Measurements from ENCODE around the gene NSD1. TPM values are rescaled to one million over a fixed set of nuclear protein-coding genes. Genes with fewer than 3 reads are reported as not detected.

NSD1 gene
- total and polyA plus RNA-seq, 9 of the 15 experiments (the other 6 are each of a cell fraction or from before 2014, with no cell fraction given), result 3.8 to 51.0 (median 24.7) TPM

DNA sequence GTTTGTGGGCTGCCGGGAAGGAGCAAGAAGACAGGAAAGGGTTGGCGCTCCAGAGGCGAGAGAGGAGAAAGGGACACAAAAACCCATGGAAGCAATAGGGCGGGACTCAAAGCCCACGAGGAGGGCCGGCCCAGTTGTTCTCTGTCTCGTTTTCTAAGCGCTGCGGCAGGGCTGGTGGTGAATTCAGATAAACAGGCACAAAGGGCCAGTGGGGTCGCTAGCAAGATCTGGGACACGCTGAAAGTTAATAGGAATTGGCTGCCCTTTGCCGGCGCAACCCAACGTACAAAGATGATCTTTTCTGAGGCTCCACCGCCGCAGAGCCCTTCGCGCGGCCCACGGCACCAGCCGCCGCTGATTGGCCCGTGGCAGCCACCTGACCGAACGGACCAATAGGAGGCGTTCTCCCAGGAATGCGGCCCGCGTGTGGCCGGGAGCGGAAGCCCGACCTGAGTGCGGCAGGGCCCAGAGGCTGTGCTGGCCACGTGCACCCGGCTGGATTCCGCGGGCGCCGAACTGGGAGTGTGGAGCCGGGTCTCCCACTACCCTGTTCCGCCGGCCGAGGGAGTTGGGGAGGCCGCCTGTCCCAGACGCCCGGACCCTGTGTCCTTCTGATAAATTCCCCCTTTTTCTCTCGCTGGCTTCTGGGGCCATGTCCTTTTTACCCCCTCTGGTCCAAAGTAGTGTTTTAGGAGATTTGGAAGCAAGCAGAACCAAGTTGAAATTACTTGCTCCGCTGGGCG lies 16.8 kb upstream of the NSD1 start (continued):
- TF ChIP-seq SMAD3 (CRISPR knock-in tag; conservative IDR thresholded peaks at IDR 0.05) (no peak), MCM3 (IDR thresholded peaks at IDR 0.05) (no peak), REST (IDR thresholded peaks at IDR 0.05; ENCODE audit: borderline replicate concordance) (peak; percentile 82), REST (CRISPR knock-in tag; IDR thresholded peaks at IDR 0.05; ENCODE audit: low read depth) (peak; percentile 58; the same call in 1 of the 2 replicates), DMBX1 (CRISPR knock-in tag; IDR thresholded peaks at IDR 0.05; ENCODE audit: borderline replicate concordance) (peak; percentile 83), TRIM25 (IDR thresholded peaks at IDR 0.05; ENCODE audit: borderline replicate concordance) (no peak), ZNF740 (CRISPR knock-in tag; IDR thresholded peaks at IDR 0.05) (peak; percentile 89), ZNF740 (tag; IDR thresholded peaks at IDR 0.05) (no peak), SP1 (CRISPR knock-in tag; IDR thresholded peaks at IDR 0.05) (0 out of 2 replicates have a peak, but pooled peaks have one; percentile 63)
- TF ChIP-seq, protein P1, sequence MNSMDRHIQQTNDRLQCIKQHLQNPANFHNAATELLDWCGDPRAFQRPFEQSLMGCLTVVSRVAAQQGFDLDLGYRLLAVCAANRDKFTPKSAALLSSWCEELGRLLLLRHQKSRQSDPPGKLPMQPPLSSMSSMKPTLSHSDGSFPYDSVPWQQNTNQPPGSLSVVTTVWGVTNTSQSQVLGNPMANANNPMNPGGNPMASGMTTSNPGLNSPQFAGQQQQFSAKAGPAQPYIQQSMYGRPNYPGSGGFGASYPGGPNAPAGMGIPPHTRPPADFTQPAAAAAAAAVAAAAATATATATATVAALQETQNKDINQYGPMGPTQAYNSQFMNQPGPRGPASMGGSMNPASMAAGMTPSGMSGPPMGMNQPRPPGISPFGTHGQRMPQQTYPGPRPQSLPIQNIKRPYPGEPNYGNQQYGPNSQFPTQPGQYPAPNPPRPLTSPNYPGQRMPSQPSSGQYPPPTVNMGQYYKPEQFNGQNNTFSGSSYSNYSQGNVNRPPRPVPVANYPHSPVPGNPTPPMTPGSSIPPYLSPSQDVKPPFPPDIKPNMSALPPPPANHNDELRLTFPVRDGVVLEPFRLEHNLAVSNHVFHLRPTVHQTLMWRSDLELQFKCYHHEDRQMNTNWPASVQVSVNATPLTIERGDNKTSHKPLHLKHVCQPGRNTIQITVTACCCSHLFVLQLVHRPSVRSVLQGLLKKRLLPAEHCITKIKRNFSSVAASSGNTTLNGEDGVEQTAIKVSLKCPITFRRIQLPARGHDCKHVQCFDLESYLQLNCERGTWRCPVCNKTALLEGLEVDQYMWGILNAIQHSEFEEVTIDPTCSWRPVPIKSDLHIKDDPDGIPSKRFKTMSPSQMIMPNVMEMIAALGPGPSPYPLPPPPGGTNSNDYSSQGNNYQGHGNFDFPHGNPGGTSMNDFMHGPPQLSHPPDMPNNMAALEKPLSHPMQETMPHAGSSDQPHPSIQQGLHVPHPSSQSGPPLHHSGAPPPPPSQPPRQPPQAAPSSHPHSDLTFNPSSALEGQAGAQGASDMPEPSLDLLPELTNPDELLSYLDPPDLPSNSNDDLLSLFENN (IDR thresholded peaks at IDR 0.05; ENCODE audit: low read depth in 2 of 2, low read length in 2 of 2), result no peak
- TF ChIP-seq, protein P2, sequence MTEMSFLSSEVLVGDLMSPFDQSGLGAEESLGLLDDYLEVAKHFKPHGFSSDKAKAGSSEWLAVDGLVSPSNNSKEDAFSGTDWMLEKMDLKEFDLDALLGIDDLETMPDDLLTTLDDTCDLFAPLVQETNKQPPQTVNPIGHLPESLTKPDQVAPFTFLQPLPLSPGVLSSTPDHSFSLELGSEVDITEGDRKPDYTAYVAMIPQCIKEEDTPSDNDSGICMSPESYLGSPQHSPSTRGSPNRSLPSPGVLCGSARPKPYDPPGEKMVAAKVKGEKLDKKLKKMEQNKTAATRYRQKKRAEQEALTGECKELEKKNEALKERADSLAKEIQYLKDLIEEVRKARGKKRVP (CRISPR knock-in tag; IDR thresholded peaks at IDR 0.05), result 0 out of 2 replicates have a peak, but pooled peaks have one; percentile 22

All from K562 (cell line).